IMR-90 (cell line): Measurements from ENCODE around the gene MRGPRF. TPM values are rescaled to one million over a fixed set of nuclear protein-coding genes. Genes with fewer than 3 reads are reported as not detected.

Source experiments
- ATAC-seq: fragments of 200-7000 bp; cut with Tn5 transposase; 2 replicates; pipeline ENCODE4 v1.9.1; 2020; ENCODE audit warnings: low read depth, mild to moderate bottlenecking, moderate library complexity
- BruUV-seq: library from RNA; stranded (reverse); fragments of 400-500 nt; replicated peaks from 2 replicates; lab custom pipeline; 2021; lab: Mats Ljungman, UMichigan
- CTCF ChIA-PET: fragments of 300-600 bp; formaldehyde crosslinking; extraction: SDS; loops from one replicate; lab custom pipeline; 2021; ENCODE audit warnings: antibody characterized with exemption; lab: Yijun Ruan, JAX
- POLR2A ChIA-PET: fragments of 300-600 bp; sonication (Branson Sonifier 250); formaldehyde crosslinking; loops from one replicate; lab custom pipeline; 2022; ENCODE audit warnings: antibody characterized with exemption; ENCODE audit not compliant: unreplicated experiment; lab: Charles Lee
- DNase-seq: peaks from one replicate; pipeline ENCODE4 v3.0.0; 2013
- H2AFZ ChIP-seq: replicated peaks from 2 replicates; pipeline ENCODE3; 2013; ENCODE audit warnings: low read length, mild to moderate bottlenecking; ENCODE audit not compliant: poor library complexity
- H2AK5ac ChIP-seq: 2 replicates; pipeline ENCODE4 v1.6.1; 2013; ENCODE audit warnings: low read depth, low read length, inconsistent platforms
- H2AK9ac ChIP-seq: replicated peaks from 2 replicates; pipeline ENCODE3; 2013; ENCODE audit warnings: mild to moderate bottlenecking, low read depth, low read length, moderate library complexity; ENCODE audit not compliant: poor library complexity
- H2BK120ac ChIP-seq: 2 replicates; pipeline ENCODE4 v1.6.1; 2013; ENCODE audit warnings: low read depth, low read length, inconsistent platforms
- H2BK15ac ChIP-seq: 3 replicates; pipeline ENCODE4 v1.6.1; 2013; ENCODE audit warnings: low read depth, low read length, inconsistent platforms
- H2BK20ac ChIP-seq: 2 replicates; pipeline ENCODE4 v1.6.1; 2013; ENCODE audit warnings: low read depth, mild to moderate bottlenecking, inconsistent platforms, low read length, moderate library complexity
- H2BK5ac ChIP-seq: 2 replicates; pipeline ENCODE4 v1.6.1; 2013; ENCODE audit warnings: mild to moderate bottlenecking, low read depth, low read length, inconsistent platforms; ENCODE audit not compliant: poor library complexity, severe bottlenecking
- H3K14ac ChIP-seq: replicated peaks from 2 replicates; pipeline ENCODE4 v1.6.1; 2013; ENCODE audit warnings: low read depth, low read length, inconsistent platforms
- H3K18ac ChIP-seq: 2 replicates; pipeline ENCODE4 v1.6.1; 2013; ENCODE audit warnings: low read depth, low read length, control low read depth
- H3K23ac ChIP-seq: 2 replicates; pipeline ENCODE4 v1.6.1; 2013; ENCODE audit warnings: low read depth, low read length, inconsistent platforms
- H3K27ac ChIP-seq: 2 replicates; pipeline ENCODE4 v1.5.1; 2013; ENCODE audit warnings: mild to moderate bottlenecking, control low read depth, low read length; ENCODE audit not compliant: insufficient read depth
- H3K27me3 ChIP-seq: 2 replicates; pipeline ENCODE4 v1.6.1; 2013; ENCODE audit warnings: low read length; ENCODE audit not compliant: control insufficient read depth, insufficient read depth
- H3K36me3 ChIP-seq: 2 replicates; pipeline ENCODE4 v1.6.1; 2013; ENCODE audit warnings: low read length, mixed read lengths; ENCODE audit not compliant: control insufficient read depth, insufficient read depth
- H3K4ac ChIP-seq: 2 replicates; pipeline ENCODE4 v1.6.1; 2013; ENCODE audit warnings: low read depth, low read length, inconsistent platforms
- H3K4me1 ChIP-seq: 2 replicates; pipeline ENCODE4 v1.6.1; 2013; ENCODE audit warnings: low read length, mixed read lengths; ENCODE audit not compliant: control insufficient read depth, insufficient read depth
- H3K4me2 ChIP-seq: 2 replicates; pipeline ENCODE4 v1.6.1; 2013; ENCODE audit warnings: low read depth, mild to moderate bottlenecking, control low read depth, low read length, moderate library complexity
- H3K4me3 ChIP-seq: 2 replicates; pipeline ENCODE4 v1.5.1; 2013; ENCODE audit warnings: low read depth, mild to moderate bottlenecking, control low read depth, low read length, moderate library complexity; ENCODE audit not compliant: insufficient read depth
- H3K56ac ChIP-seq: 2 replicates; pipeline ENCODE4 v1.6.1; 2013; ENCODE audit warnings: low read length, inconsistent platforms; ENCODE audit not compliant: insufficient read depth; ENCODE audit errors: extremely low read depth
- H3K79me1 ChIP-seq, 2 experiments: 2 replicates each; pipeline ENCODE4 v1.6.1; 2013; ENCODE audit warnings: low read length in 2 of 2, inconsistent platforms in 1 of 2, low read depth in 1 of 2
- H3K9ac ChIP-seq: 2 replicates; pipeline ENCODE4 v1.6.1; 2013; ENCODE audit warnings: low read depth, low read length, control low read depth
- H3K9me1 ChIP-seq: 2 replicates; pipeline ENCODE4 v1.6.1; 2013; ENCODE audit warnings: low read length, inconsistent platforms; ENCODE audit not compliant: insufficient read depth
- H3K9me3 ChIP-seq: 2 replicates; pipeline ENCODE4 v1.6.1; 2013; ENCODE audit warnings: low read length; ENCODE audit not compliant: control insufficient read depth, insufficient read depth
- H4K20me1 ChIP-seq: 2 replicates; pipeline ENCODE4 v1.6.1; 2013; ENCODE audit warnings: low read length, inconsistent platforms; ENCODE audit not compliant: insufficient read depth
- H4K5ac ChIP-seq: 2 replicates; pipeline ENCODE4 v1.6.1; 2013; ENCODE audit warnings: mild to moderate bottlenecking, low read depth, low read length, control low read depth
- H4K8ac ChIP-seq, 2 experiments: 2 replicates each; pipeline ENCODE4 v1.6.1; 2013; ENCODE audit warnings: low read depth in 2 of 2, low read length in 2 of 2, control low read depth in 1 of 2, inconsistent platforms in 1 of 2
- H4K91ac ChIP-seq: 2 replicates; pipeline ENCODE4 v1.6.1; 2013; ENCODE audit warnings: low read depth, low read length, inconsistent platforms; ENCODE audit not compliant: insufficient read depth
- RAD21 ChIP-seq: IDR thresholded peaks from 2 replicates; pipeline ENCODE4 v1.6.1; 2012; ENCODE audit warnings: low read length, improper control_type of control experiment
- whole genome bisulfite sequencing, 2 experiments: methylation state at CpG; one replicate each; pipeline versions ENCODE4 v1.1.5 to v1.1.7; 2013; ENCODE audit warnings: missing lambda C conversion rate in 2 of 2; ENCODE audit not compliant: insufficient read length in 1 of 2; ENCODE audit errors: extremely low coverage in 2 of 2; 5-methylcytosine and 5-hydroxymethylcytosine counted together
- dilution Hi-C: fragments of 300-500 bp; cut with HindIII; formaldehyde crosslinking; loops from one replicate; pipeline ENCODE4 v1.14.3; 2018; ENCODE audit warnings: low sequenced_read_pairs; ENCODE audit not compliant: unreplicated experiment
- in situ Hi-C: fragments of 300-500 bp; cut with MboI; formaldehyde crosslinking; loops from 3 replicates; pipeline ENCODE4 v1.14.3; 2019; ENCODE audit warnings: low sequenced_read_pairs, inconsistent platforms, mixed read lengths
- intact Hi-C: fragments of 100-400 bp; cut with micrococcal nuclease; formaldehyde crosslinking; loops from 2 replicates; pipeline ENCODE4 v1.10.0; 2022
- polyA plus RNA-seq, 3 experiments: library from polyadenylated mRNA; depleted of rRNA; stranded (reverse); fragments of >200 nt; gene quantifications; 2 replicates each; pipeline ENCODE4 v1.2.3, GENCODE V29; 2012; ENCODE audit warnings: low replicate concordance in 1 of 3
- total RNA-seq: library from RNA; depleted of rRNA; stranded (reverse); fragments of >200 nt; gene quantifications from 2 replicates; pipeline ENCODE4 v1.2.3, GENCODE V29; 2012
- TF ChIP-seq, protein P1 (sequence below): fragments of 150-350 bp; IDR thresholded peaks from 2 replicates; pipeline ENCODE4 v1.6.1; 2016; ENCODE audit warnings: low read depth, mild to moderate bottlenecking, low read length, moderate library complexity, borderline replicate concordance

The MRGPRF gene
- total and polyA plus RNA-seq, 2 of the 4 experiments (the other 2 are of a cell fraction) = 6.3 to 28.8 TPM

DNA sequence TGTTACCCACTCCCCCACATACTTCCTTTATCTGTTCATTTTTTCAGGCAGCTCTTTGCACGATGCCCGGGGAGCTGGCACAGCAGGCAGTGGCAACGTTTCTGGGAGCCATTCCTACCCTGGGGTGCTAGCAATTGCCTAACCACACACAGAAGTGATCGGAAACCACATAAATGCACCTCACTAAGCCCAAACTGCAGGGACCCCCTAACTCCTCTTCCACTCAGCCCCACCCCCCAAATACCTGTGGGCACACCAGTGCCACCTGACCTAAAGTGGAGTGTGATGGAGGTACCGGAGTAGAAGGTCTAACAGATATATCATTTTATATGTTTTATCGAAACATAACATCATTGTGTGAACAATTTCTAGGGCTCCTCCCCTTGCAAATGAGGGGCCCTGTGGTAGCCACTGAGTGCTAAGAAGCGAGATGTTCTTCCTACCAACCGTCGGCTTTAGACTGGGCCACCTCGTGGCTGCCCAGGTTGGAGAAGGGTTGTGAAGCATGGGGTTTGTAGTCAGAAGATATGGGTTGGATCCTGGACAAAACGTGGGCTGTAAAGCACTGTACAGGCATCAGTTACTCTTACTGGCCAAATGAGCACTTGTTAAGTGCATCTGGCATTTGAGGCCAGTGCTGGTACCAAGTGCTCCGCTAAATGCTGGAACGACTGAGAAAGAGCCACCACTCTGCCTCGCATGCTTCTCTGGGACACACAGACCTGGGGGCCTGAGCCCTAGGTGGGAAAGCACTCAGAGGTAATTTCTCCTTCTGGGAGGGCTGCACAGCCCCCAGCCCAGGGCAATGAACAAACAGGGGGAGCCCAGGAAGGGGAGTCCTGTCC is 35.0 kb downstream of the MRGPRF start (continued):
- TF ChIP-seq, protein P1, sequence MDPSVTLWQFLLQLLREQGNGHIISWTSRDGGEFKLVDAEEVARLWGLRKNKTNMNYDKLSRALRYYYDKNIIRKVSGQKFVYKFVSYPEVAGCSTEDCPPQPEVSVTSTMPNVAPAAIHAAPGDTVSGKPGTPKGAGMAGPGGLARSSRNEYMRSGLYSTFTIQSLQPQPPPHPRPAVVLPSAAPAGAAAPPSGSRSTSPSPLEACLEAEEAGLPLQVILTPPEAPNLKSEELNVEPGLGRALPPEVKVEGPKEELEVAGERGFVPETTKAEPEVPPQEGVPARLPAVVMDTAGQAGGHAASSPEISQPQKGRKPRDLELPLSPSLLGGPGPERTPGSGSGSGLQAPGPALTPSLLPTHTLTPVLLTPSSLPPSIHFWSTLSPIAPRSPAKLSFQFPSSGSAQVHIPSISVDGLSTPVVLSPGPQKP = no peak

DNA sequence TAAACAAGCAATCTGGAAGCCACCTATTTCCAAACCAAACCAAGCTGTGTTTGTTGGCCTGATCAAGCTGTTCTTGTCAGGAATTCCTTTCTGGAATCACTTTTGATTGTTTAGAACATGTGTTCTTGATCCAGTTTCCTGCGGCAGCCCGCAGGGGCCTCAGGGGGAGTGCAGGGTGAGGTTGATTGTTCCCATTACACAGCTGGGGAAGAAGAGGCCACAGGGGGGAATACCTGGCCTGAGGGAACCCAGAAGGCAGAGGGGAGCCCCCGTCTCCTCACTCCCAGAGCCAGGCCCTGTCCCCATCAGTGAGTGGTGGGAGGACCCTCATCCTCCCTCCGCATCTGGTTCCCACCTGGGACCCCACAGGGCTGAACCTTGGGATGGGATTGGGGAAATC is 36.5 kb downstream of the MRGPRF start:
- H3K14ac ChIP-seq = no peak overlapping the region
- no peak overlapping the region for H3K27ac ChIP-seq
- no peak overlapping the region for H2BK120ac ChIP-seq
- no peak overlapping the region for H2BK5ac ChIP-seq
- H4K91ac ChIP-seq = no peak overlapping the region
- peaks cover 2% of the 10 kb centered on the region; the same call in 1 of the 2 replicates for H3K4me1 ChIP-seq
- no peak overlapping the region for H2BK15ac ChIP-seq
- no peak overlapping the region for H3K9ac ChIP-seq
- no peak overlapping the region for H3K4me2 ChIP-seq
- no peak for TF ChIP-seq RAD21
- H3K36me3 ChIP-seq = no peaks in the 10 kb centered on the region
- DNase-seq = peak; percentile 7
- dilution Hi-C loops = no loop called here
- no peak for ATAC-seq
- H3K79me1 ChIP-seq = no peaks in the 10 kb centered on the region
- H3K9me3 ChIP-seq = no peaks in the 10 kb centered on the region
- no peak overlapping the region for H2AK9ac ChIP-seq
- no peak overlapping the region for H2AK5ac ChIP-seq
- intact Hi-C loops = no loop called here
- no TSS peak for BruUV-seq
- ChIA-PET POLR2A (no interaction called here), CTCF (no interaction called here)
- H3K4ac ChIP-seq = no peak overlapping the region
- H2AFZ ChIP-seq = no peak overlapping the region
- no peak overlapping the region for H3K23ac ChIP-seq
- H4K20me1 ChIP-seq = no peaks in the 10 kb centered on the region
- peaks cover 48% of the 10 kb centered on the region for H3K27me3 ChIP-seq
- in situ Hi-C loops = no loop called here
- no peak overlapping the region for H3K56ac ChIP-seq
- H4K8ac ChIP-seq = no peak overlapping the region
- H4K5ac ChIP-seq = no peak overlapping the region
- no peak overlapping the region for H2BK20ac ChIP-seq
- no peaks in the 10 kb centered on the region for H3K9me1 ChIP-seq
- no peak overlapping the region for H3K18ac ChIP-seq
- H3K4me3 ChIP-seq = no peak overlapping the region
- WGBS, 2 experiments = no CpG with 5 or more reads among the region's 4 CpGs
